Activated CD4-positive, alpha-beta T cell treated with anti-CD3 and anti-CD28 coated beads, Interleukin-2, amount 10 ng/mL, durations not matched to agents 7 days and 5 days (primary cell): ENCODE results near the gene TRIM44. TPM values are rescaled to one million over a fixed set of nuclear protein-coding genes. Genes with fewer than 3 reads are reported as not detected.
"Not testable (repeated sequence)": the region's sequence is repeated elsewhere in the genome, so short reads cannot be mapped to it uniquely, and the experiment has no call there.

Experiments used
- CTCF ChIA-PET: fragments of 350-600 bp; sonication (Branson Sonifier 250); formaldehyde crosslinking; loops from one replicate; lab custom pipeline; 2021; ENCODE audit warnings: antibody characterized with exemption; lab: Charles Lee
- POLR2A ChIA-PET: fragments of 350-600 bp; sonication (Branson Sonifier 250); formaldehyde crosslinking; loops from one replicate; lab custom pipeline; 2021; ENCODE audit warnings: antibody characterized with exemption; lab: Charles Lee
- DNase-seq: peaks from one replicate; pipeline ENCODE4 v3.0.0-alpha.2; 2020
- H3K27ac Mint-ChIP-seq: one replicate; pipeline ENCODE4 v1.8.0; 2021; ENCODE audit warnings: mild to moderate bottlenecking, moderate library complexity, mixed read lengths
- H3K27me3 Mint-ChIP-seq: one replicate; pipeline ENCODE4 v1.8.0; 2021; ENCODE audit warnings: mixed read lengths
- H3K36me3 Mint-ChIP-seq: one replicate; pipeline ENCODE4 v1.8.0; 2021; ENCODE audit warnings: low read depth, mixed read lengths
- H3K4me1 Mint-ChIP-seq: one replicate; pipeline ENCODE4 v1.8.0; 2021; ENCODE audit warnings: mixed read lengths
- H3K4me3 Mint-ChIP-seq: one replicate; pipeline ENCODE4 v1.8.0; 2021; ENCODE audit warnings: mild to moderate bottlenecking, moderate library complexity, mixed read lengths
- H3K9me3 Mint-ChIP-seq: one replicate; pipeline ENCODE4 v1.8.0; 2021; ENCODE audit warnings: mixed read lengths
- total RNA-seq, 2 experiments: library from RNA; stranded (reverse); gene quantifications; one replicate each; pipeline ENCODE4 v1.2.3, GENCODE V29; 2021

Gene TRIM44
- total RNA-seq, 2 experiments from 2014 or later, result 34.9 to 42.6 TPM

DNA sequence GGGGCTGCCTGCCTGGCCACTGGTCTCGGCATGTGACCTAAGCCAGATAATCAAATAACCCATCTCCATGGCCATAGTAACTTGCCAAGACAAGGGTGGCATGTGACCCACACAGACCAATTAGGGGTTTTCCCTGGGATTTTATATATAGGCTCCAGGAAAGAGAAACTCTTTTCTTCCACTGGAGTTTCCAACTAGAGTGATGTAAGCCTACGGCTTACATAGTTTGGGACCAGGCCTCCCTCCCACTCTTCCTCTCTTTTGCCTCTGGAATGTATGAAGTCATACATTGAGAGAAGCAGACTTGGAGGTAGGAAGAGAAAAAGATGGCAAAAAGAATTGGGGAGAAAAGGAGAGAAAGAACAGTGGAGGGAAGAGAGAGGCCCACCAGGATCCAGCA lies 196.7 kb downstream of the TRIM44 start:
- CTCF ChIA-PET, result no interaction called here
- H3K27ac Mint-ChIP-seq, result no peak overlapping the region
- POLR2A ChIA-PET, result no interaction called here
- no peaks in the 10 kb centered on the region for H3K36me3 Mint-ChIP-seq
- no peak for DNase-seq
- H3K27me3 Mint-ChIP-seq, result no peaks in the 10 kb centered on the region
- no peaks in the 10 kb centered on the region for H3K9me3 Mint-ChIP-seq
- H3K4me3 Mint-ChIP-seq, result no peak overlapping the region
- no peaks in the 10 kb centered on the region for H3K4me1 Mint-ChIP-seq

- H3K27me3 Mint-ChIP-seq, CTCF ChIA-PET, H3K27ac Mint-ChIP-seq, H3K36me3 Mint-ChIP-seq, DNase-seq, H3K4me1 Mint-ChIP-seq, H3K9me3 Mint-ChIP-seq, POLR2A ChIA-PET, H3K4me3 Mint-ChIP-seq: not testable (repeated sequence)
These were observed 197.6 kb downstream of the TRIM44 start for GRCh38 chr11:35860194-35860593.

DNA sequence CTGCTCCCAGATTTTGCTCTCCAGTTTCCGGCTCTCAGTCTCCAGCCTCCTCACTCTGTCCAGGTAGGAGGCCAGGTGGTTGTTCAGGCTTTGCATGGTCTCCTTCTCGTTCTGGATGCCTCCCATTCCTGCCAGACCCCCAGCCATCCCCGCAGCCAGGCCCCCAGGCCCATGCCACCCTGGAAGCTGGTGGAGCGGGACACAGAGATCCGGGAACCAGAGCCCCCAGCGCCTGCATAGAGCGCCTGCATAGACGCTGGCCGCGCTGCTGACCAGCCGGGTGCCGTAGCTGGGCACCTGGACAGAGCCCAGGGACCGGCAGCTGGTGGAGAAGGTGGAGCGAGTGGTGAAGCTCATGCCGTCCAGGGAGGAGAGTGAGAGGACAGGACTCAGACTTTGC lies 198.6 kb downstream of the TRIM44 start:
- ChIA-PET CTCF (no interaction called here), POLR2A (no interaction called here)
- Mint-ChIP-seq H3K4me1 (no peaks in the 10 kb centered on the region), H3K4me3 (no peak overlapping the region), H3K36me3 (no peaks in the 10 kb centered on the region), H3K9me3 (peaks cover 2% of the 10 kb centered on the region), H3K27me3 (no peaks in the 10 kb centered on the region), H3K27ac (no peak overlapping the region)
- DNase-seq, result no peak

- POLR2A ChIA-PET, result no interaction called here
- DNase-seq, result no peak
- Mint-ChIP-seq H3K4me1 (no peaks in the 10 kb centered on the region), H3K27me3 (peaks cover 2% of the 10 kb centered on the region), H3K27ac (no peak overlapping the region), H3K4me3 (no peak overlapping the region), H3K36me3 (no peaks in the 10 kb centered on the region), H3K9me3 (peaks cover 6% of the 10 kb centered on the region)
- CTCF ChIA-PET, result no interaction called here
These were observed 200.1 kb downstream of the TRIM44 start for GRCh38 chr11:35862666-35863065.

GRCh38 chr11:35864131-35864530 lies 201.6 kb downstream of the TRIM44 start:
- Mint-ChIP-seq H3K27ac (no peak overlapping the region), H3K4me1 (no peaks in the 10 kb centered on the region), H3K9me3 (peaks cover 14% of the 10 kb centered on the region), H3K4me3 (no peak overlapping the region), H3K36me3 (no peaks in the 10 kb centered on the region), H3K27me3 (peaks cover 2% of the 10 kb centered on the region)
- ChIA-PET CTCF (no interaction called here), POLR2A (no interaction called here)
- DNase-seq, result no peak

DNA sequence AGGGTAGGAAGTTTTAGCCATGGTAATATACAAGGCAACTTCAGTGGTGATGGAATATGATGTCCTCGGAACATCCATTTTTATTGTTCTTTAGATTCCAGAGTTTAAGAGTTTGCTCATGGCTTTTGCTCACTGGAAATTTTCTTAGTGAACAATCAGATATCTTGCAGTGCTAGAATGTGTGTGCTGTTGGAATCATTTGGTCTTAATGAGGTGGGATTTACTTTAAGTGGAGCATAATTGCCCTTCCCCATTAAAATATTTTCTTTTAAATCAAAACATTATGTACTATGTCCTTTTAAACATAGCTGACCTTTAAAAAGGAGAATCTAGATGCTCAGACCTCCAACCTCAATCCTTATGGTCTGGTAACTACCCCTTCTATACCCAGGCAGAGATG lies 204.0 kb downstream of the TRIM44 start:
- peaks cover 2% of the 10 kb centered on the region for H3K27me3 Mint-ChIP-seq
- ChIA-PET CTCF (no interaction called here), POLR2A (no interaction called here)
- peaks cover 14% of the 10 kb centered on the region for H3K9me3 Mint-ChIP-seq
- no peak overlapping the region for H3K27ac Mint-ChIP-seq
- DNase-seq, result no peak
- no peak overlapping the region for H3K4me3 Mint-ChIP-seq
- no peaks in the 10 kb centered on the region for H3K4me1 Mint-ChIP-seq
- H3K36me3 Mint-ChIP-seq, result no peaks in the 10 kb centered on the region

Other genes with a start within 250 kb of the TRIM44 start
- not detected for gene SLC1A2, start 243.2 kb upstream of the TRIM44 start, total RNA-seq
- not detected for gene PAMR1, start 137.2 kb upstream of the TRIM44 start, total RNA-seq
- gene FJX1, start 44.3 kb upstream of the TRIM44 start, total RNA-seq, result under 1 TPM; 0.17 to 0.21 TPM